HG02885 (cell line): ENCODE data around the gene IL36G.

Experiments
- ATAC-seq: cut with Tn5 transposase; IDR thresholded peaks from one replicate; pipeline ENCODE4 v1.9.1; 2021; ENCODE audit warnings: mild to moderate bottlenecking; ENCODE audit not compliant: unreplicated experiment, poor library complexity

Gene IL36G

GRCh38 chr2:113014067-113014466, 36.3 kb downstream of the IL36G start:
- ATAC-seq: no peak

GRCh38 chr2:113015042-113015441, 37.2 kb downstream of the IL36G start:
- ATAC-seq: no peak

- no peak for ATAC-seq
These were observed 37.8 kb downstream of the IL36G start for GRCh38 chr2:113015655-113016054.

GRCh38 chr2:113018509-113018908, 40.7 kb downstream of the IL36G start:
- ATAC-seq: no peak

GRCh38 chr2:113021312-113021711, 43.5 kb downstream of the IL36G start:
- no peak for ATAC-seq

GRCh38 chr2:113024764-113025163, 47.0 kb downstream of the IL36G start:
- no peak for ATAC-seq

- no peak for ATAC-seq
These were observed 47.9 kb downstream of the IL36G start for GRCh38 chr2:113025737-113026136.

GRCh38 chr2:113027691-113028090, 49.9 kb downstream of the IL36G start:
- ATAC-seq: no peak

GRCh38 chr2:113028112-113028511, 50.3 kb downstream of the IL36G start:
- no peak for ATAC-seq

GRCh38 chr2:113032737-113033136, 54.9 kb downstream of the IL36G start:
- ATAC-seq: no peak

GRCh38 chr2:113034016-113034415, 56.2 kb downstream of the IL36G start:
- ATAC-seq: no peak
